SU-DHL-6 (cell line): ENCODE results near the gene POLE.

ENCODE experiments used
- H2AFZ ChIP-seq: fragments of 200-600 bp; sonication (generic); 2 replicates; pipeline ENCODE4 v1.6.1; 2014; ENCODE audit warnings: low read depth, mild to moderate bottlenecking, moderate library complexity, mixed read lengths, antibody characterized with exemption, low read length; ENCODE audit not compliant: severe bottlenecking
- H3F3A ChIP-seq: fragments of 200-600 bp; shearing (Covaris generic); 2 replicates; pipeline ENCODE4 v1.6.0; 2016; ENCODE audit warnings: antibody characterized with exemption, mild to moderate bottlenecking; ENCODE audit not compliant: insufficient read depth
- H3K27ac ChIP-seq: fragments of 200-600 bp; sonication (generic); 2 replicates; pipeline ENCODE4 v1.5.1; 2016; ENCODE audit warnings: low read depth, mild to moderate bottlenecking, low read length, moderate library complexity, mixed read lengths
- H3K27me3 ChIP-seq: fragments of 200-600 bp; sonication (generic), shearing (Covaris generic); 2 replicates; pipeline ENCODE4 v1.6.0; 2014; ENCODE audit warnings: mild to moderate bottlenecking, low read length
- H3K36me3 ChIP-seq: fragments of 200-600 bp; sonication (generic); 2 replicates; pipeline ENCODE4 v1.6.1; 2014; ENCODE audit warnings: mild to moderate bottlenecking, low read length, mixed read lengths
- H3K4me2 ChIP-seq: fragments of 300-600, 200-600 bp; shearing (Covaris generic), sonication (generic); 2 replicates; pipeline ENCODE4 v1.6.0; 2014; ENCODE audit warnings: low read length, low read depth, mild to moderate bottlenecking; ENCODE audit not compliant: poor library complexity, severe bottlenecking
- H3K4me3 ChIP-seq: fragments of 200-600 bp; sonication (generic); 2 replicates; pipeline ENCODE4 v1.5.1; 2014; ENCODE audit warnings: antibody characterized with exemption, low read length, mild to moderate bottlenecking, mixed read lengths; ENCODE audit not compliant: insufficient read depth, poor library complexity, severe bottlenecking
- H3K79me2 ChIP-seq: fragments of 200-600 bp; sonication (generic); 2 replicates; pipeline ENCODE4 v1.6.1; 2014; ENCODE audit warnings: mild to moderate bottlenecking, low read length, moderate library complexity; ENCODE audit not compliant: insufficient read depth
- H3K9ac ChIP-seq: fragments of 200-600 bp; sonication (generic); 2 replicates; pipeline ENCODE4 v1.7.0; 2014; ENCODE audit warnings: mild to moderate bottlenecking, low read length
- H3K9me2 ChIP-seq: fragments of 200-600 bp; sonication (generic); replicated peaks from 2 replicates; pipeline ENCODE4 v1.6.1; 2014; ENCODE audit warnings: low read length; ENCODE audit not compliant: insufficient read depth
- H3K9me3 ChIP-seq: fragments of 200-600 bp; sonication (generic); 2 replicates; pipeline ENCODE4 v1.6.1; 2014; ENCODE audit warnings: low read length, mixed read lengths; ENCODE audit not compliant: insufficient read depth
- H4K20me1 ChIP-seq: fragments of 200-600 bp; sonication (generic); 2 replicates; pipeline ENCODE4 v1.6.1; 2014; ENCODE audit warnings: low read depth, mild to moderate bottlenecking, antibody characterized with exemption, low read length, moderate library complexity, mixed read lengths
- CTCF ChIP-seq: fragments of 200-600 bp; sonication (generic); IDR thresholded peaks from one replicate; pipeline ENCODE4 v1.5.1; 2017; ENCODE audit warnings: antibody characterized with exemption, mild to moderate bottlenecking, low read length, moderate library complexity; ENCODE audit not compliant: insufficient read depth, poor library complexity, severe bottlenecking
- EZH2phosphoT487 ChIP-seq: fragments of 200-600 bp; sonication (generic), shearing (Covaris generic); conservative IDR thresholded peaks from 2 replicates; pipeline ENCODE4 v1.6.1; 2018; ENCODE audit warnings: mild to moderate bottlenecking, antibody characterized with exemption, low read length, moderate library complexity, mixed read lengths

The POLE gene

GRCh38 chr12:132620899-132621656, 66.1 kb downstream of the POLE start:
- H3K27ac ChIP-seq = no peak overlapping the region
- TF ChIP-seq CTCF (no peak), EZH2phosphoT487 (no peak)

GRCh38 chr12:132620113-132620898, 66.8 kb downstream of the POLE start:
- Histone ChIP-seq H3K4me3 (no peak overlapping the region), H3K4me2 (no peak overlapping the region), H4K20me1 (no peaks in the 10 kb centered on the region), H3K9me2 (no peaks in the 10 kb centered on the region), H2AFZ (no peak overlapping the region), H3K79me2 (no peaks in the 10 kb centered on the region), H3K27ac (no peak overlapping the region), H3K9me3 (no peaks in the 10 kb centered on the region), H3F3A (peaks cover 5% of the 10 kb centered on the region; the same call in 1 of the 2 replicates), H3K9ac (no peak overlapping the region), H3K36me3 (no peaks in the 10 kb centered on the region), H3K27me3 (no peaks in the 10 kb centered on the region)
- TF ChIP-seq CTCF (no peak), EZH2phosphoT487 (no peak)

More at GRCh38 chr12:132620899-132621656, 66.1 kb downstream of the POLE start:
- Histone ChIP-seq H2AFZ (no peak overlapping the region), H3K9me2 (no peaks in the 10 kb centered on the region), H3K9me3 (no peaks in the 10 kb centered on the region), H3F3A (peaks cover 5% of the 10 kb centered on the region; the same call in 1 of the 2 replicates), H4K20me1 (no peaks in the 10 kb centered on the region), H3K4me2 (no peak overlapping the region), H3K36me3 (no peaks in the 10 kb centered on the region), H3K79me2 (no peaks in the 10 kb centered on the region), H3K9ac (no peak overlapping the region), H3K4me3 (no peak overlapping the region), H3K27me3 (no peaks in the 10 kb centered on the region)

- no peaks in the 10 kb centered on the region for H3K9me2 ChIP-seq
- no peak overlapping the region for H3K9ac ChIP-seq
- H3K4me2 ChIP-seq = no peak overlapping the region
- H3F3A ChIP-seq = peaks cover 5% of the 10 kb centered on the region; the same call in 1 of the 2 replicates
- no peak overlapping the region for H2AFZ ChIP-seq
- H3K4me3 ChIP-seq = no peak overlapping the region
- H3K9me3 ChIP-seq = no peaks in the 10 kb centered on the region
- TF ChIP-seq EZH2phosphoT487 (no peak), CTCF (no peak)
- H3K36me3 ChIP-seq = no peaks in the 10 kb centered on the region
- no peaks in the 10 kb centered on the region for H3K79me2 ChIP-seq
- H3K27ac ChIP-seq = no peak overlapping the region
- no peaks in the 10 kb centered on the region for H3K27me3 ChIP-seq
- H4K20me1 ChIP-seq = no peaks in the 10 kb centered on the region
Measured at GRCh38 chr12:132619386-132620112, 67.6 kb downstream of the POLE start.
